GM21367 (cell line): ENCODE results near the gene NCAM1.

ENCODE experiments used
- ATAC-seq: cut with Tn5 transposase; IDR thresholded peaks from one replicate; pipeline ENCODE4 v1.9.1; 2021; ENCODE audit not compliant: unreplicated experiment

The NCAM1 gene

DNA sequence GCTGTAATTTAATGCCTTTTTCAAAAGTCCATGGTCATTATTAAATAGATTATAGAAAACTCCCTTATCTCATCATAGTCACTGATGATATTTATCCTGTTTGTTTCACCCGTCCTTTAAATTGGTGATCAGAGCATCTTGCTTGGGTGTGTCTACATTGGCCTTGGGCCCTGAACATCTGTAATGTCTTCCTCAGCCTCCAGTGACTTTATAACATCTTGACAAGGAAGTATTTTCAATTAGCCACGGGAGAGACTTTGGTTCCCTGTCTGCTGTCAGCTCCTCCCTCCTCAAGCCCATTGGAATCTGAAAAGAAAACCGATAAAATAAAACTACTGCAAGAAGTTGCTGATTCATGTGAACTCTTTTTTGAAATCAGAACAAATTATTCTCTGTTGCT lies 236.2 kb downstream of the NCAM1 start:
- ATAC-seq, result no peak

DNA sequence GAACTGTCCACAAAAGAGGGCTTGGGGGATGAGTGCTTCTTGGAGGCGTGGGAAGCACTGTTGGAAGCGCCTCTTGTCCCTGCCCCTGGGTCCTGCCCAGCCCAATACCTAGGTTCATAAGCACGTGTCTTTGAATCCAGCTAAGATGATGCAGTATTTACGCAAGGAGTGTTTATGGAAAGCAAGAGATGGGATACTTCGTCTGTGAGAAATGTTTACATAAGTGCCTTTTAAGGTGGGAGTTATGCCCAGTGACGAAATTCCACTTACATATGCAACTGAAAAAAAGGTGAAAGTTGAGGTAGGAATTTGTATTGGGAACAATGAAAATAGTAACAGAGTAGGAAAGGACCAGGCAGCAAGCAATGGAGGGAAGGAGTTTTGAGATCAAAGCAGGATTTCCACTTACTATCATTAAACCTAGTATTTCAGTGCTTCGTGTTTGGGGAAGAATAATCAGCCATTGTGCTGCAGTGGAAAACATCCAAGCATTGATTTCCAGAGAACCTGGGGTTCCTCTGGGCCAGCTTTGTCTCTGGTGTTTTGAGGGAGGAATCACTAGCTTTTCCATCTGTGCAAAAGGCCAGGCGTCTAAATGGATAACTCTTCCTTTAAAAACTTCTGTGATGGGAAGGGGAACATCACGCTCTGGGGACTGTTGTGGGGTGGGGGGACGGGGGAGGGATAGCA lies 237.9 kb downstream of the NCAM1 start:
- no peak for ATAC-seq

DNA sequence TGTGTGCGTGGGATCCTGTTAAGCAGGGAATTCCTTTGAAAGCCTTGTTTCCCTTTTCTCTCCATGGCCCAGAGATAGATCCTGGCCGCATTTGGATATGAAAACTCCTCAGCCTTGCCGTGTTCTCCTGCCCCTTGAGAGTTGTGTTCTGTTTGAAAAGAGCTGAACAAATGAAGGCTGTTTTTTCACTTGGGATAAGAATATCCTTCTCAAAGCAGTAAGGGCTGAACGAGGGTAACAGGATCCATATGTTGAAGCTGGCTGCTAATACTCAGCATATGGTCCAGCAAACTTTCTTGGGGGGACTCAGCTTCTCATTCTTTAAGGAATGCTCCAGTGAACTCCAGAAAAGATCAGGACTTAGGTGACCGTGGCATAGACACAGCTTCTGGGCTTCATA lies 238.6 kb downstream of the NCAM1 start:
- ATAC-seq, result no peak

DNA sequence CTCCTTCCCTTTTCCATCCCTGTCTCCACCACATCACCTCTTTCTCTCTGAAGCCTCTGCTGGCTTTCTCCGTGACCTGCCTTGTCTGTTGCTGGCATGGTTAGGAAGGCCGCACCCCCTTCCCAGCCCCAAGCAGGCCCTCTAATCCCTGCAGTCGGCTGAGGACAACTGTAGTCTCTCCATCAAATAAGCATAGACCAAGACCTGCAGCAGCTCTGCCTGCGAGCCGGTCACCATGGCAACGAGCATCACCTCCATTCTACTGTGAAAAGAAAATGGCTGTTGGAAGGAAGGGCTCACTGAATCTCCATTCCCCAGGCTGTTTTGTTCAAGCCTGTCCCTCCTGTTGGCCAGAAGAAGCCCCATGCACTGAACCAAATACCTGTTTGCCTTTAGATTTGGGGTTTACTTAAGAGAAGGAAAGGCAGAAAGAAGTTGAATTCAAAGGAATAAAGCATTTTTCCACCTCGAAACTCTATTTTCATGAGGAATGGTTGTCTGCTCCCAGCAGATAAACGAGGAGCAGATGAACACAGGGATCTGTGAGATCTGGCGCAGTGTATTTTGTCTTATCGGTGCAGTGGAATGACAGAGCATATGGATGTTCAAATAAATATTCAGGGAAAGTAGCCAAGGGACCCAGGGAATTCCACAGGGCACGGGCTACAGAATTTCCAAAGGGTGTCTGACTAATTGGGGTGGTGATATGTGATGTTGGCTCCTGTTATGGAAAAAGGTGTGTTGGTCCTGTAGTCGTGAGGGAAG lies 240.0 kb downstream of the NCAM1 start:
- ATAC-seq, result no peak

DNA sequence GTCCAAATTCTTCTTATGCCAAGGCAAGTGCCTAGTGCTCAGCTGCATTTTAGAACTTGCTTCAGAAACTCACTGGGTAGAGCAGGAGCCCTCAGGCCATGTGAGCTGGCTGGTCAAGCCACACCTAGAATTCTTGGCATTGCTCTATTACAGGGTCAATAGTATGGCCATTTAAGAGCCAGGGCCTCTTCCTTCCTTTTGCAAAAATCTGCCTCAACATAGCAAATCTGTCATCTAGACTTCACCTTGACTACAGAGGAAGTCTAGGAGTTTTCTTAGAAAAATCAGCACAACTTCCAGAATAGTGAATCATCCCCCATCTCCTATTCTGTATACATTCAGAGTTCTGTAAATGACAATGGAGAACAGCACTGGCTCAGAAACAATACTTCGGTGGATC lies 241.2 kb downstream of the NCAM1 start:
- no peak for ATAC-seq

DNA sequence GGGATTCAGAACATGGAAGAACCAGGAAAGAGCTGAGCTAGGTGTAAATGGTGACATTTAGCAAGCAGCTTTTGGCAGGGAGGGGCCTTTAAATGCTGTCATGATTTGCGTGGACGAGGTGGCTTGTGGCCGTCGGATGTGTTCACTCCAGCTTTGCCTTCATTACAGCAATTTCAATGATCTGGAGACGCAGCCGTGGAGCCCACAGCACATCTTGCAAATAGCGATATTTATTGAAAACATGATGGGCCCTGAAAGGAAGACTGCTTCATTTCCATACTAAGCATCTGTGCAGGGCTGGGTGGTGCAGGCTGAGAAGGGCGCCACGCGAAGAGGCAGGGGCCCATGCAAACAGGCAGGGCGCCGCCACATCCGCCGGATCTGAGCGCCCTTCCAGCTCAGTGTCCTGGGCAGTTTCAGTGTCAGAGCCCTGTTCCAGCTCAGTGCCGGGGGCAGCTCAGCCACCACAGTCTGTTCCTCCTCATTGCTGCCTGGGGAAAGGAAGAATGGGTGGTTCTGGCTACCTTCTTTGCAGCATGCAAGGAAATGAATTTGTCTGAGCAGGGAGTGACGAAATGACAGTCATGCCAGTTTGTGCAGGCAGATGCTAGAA lies 242.0 kb downstream of the NCAM1 start:
- ATAC-seq, result no peak

DNA sequence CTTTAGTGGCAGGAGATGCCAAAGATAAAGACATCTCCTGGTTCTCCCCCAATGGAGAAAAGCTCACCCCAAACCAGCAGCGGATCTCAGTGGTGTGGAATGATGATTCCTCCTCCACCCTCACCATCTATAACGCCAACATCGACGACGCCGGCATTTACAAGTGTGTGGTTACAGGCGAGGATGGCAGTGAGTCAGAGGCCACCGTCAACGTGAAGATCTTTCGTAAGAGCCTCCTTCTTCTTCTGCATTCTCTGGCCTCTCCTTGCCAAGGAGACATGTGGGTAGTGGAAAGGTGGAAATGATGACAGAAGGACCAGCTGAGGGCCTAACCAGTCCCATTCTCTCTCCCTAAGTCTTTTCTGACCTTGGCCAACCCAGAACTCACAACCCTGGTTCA lies 243.1 kb downstream of the NCAM1 start:
- no peak for ATAC-seq

DNA sequence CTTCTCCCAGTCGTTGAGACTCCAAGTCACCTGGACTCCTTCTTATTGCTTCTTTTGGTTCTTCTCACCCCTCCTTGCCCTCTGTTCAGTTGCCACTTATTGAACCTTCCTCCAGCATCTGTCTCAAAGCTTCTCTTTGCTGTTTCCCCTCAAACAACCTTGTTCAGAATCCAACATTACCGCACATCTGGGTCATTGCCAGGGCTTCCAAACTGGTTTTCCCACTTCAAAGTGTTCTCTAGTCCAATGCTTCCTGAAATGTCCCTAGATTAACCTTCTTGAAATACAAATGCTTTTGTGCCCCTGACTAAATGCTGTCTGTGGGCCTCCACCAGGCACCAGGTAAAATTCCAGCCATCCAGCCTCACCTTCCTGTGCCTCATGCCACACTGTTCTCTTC lies 252.3 kb downstream of the NCAM1 start:
- ATAC-seq, result no peak

DNA sequence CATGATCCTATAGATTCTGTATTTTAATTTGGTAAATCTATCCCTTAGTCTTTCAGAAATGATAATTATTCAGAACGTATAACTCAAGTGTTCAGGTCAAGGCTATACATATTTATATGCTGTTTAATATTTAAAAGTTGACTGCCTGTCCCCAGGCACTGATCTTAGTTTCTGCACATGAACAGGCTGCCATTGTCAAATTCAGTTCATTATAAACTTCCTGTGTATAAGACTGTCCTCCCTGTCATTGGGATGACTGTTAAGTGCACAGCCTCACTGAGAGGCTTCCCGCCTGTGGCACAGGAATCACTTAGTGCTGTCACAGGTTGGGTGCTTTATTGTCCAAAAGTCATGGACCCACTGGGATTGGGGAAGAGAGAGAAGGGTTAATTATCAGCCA lies 261.0 kb downstream of the NCAM1 start:
- no peak for ATAC-seq

DNA sequence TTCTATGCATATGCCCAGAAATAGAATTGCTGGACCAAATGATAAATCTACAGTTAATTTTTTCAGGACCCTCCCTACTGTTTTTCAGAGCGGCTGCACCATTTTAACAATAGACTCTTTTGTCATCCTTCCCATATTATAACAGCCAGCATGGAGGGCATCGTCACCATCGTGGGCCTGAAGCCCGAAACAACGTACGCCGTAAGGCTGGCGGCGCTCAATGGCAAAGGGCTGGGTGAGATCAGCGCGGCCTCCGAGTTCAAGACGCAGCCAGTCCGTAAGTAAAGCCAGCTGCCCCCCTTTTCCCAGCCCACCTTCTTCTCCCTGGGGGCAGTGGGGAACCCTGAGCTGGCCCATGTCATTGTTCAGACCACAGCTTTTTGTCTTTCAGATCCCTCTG lies 273.7 kb downstream of the NCAM1 start:
- no peak for ATAC-seq

DNA sequence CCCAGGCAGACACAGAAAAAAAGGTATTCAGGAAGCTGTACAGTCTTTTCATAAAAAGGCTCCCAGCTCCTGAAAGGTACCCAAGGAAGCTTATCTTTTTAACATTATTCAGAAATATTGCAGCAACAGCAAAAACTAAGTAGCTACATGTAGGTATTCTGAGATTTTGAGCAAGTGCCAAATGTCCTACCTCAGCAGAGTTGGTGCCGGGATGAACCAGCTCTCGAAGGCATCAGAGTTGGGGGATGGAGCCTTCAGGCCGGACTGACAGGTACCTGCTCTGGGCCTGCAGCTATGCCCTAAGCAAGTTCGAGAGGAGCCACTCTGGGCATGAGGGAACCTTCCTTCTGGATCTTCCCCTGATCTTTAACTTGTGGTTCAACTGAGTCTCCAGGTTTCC lies 276.0 kb downstream of the NCAM1 start:
- ATAC-seq, result no peak

DNA sequence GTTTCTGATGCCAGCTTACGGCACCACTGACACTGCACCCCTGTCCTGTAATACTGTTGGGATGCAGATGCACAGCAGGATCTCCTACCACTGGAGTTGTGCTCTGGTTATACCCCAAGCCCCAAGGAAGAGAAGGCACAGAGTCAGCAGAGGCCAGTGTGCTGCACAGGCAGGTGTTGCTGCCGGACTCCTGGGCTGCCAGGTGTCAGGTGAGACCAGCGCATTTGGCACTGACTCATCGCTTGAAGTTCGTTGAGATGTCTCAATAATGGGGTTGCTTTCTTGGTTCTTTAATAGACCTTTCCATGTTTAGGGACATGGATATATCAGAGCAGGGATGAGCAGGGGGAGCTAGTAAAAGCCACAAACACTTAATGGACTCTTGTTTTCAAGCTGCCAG lies 277.5 kb downstream of the NCAM1 start:
- no peak for ATAC-seq

DNA sequence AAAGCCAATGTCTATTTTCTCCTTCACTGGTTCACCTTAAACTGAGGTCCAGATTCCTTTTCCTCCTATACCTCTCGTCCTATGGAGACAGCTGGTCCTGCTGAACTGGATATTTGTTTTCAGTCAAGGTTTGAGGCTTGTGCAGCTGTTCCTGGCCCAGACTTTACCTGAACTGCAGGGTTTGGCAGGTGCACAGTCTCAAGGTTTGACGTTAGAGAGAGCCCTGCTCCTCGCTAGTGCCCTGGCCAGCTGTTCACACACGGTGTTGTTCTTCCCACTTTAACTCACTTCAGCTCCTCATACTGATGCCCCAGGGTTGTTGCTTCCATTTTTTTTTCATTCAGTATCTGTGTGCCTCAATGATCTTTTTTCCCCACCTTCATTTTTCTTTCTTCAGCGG lies 279.2 kb downstream of the NCAM1 start:
- no peak for ATAC-seq

DNA sequence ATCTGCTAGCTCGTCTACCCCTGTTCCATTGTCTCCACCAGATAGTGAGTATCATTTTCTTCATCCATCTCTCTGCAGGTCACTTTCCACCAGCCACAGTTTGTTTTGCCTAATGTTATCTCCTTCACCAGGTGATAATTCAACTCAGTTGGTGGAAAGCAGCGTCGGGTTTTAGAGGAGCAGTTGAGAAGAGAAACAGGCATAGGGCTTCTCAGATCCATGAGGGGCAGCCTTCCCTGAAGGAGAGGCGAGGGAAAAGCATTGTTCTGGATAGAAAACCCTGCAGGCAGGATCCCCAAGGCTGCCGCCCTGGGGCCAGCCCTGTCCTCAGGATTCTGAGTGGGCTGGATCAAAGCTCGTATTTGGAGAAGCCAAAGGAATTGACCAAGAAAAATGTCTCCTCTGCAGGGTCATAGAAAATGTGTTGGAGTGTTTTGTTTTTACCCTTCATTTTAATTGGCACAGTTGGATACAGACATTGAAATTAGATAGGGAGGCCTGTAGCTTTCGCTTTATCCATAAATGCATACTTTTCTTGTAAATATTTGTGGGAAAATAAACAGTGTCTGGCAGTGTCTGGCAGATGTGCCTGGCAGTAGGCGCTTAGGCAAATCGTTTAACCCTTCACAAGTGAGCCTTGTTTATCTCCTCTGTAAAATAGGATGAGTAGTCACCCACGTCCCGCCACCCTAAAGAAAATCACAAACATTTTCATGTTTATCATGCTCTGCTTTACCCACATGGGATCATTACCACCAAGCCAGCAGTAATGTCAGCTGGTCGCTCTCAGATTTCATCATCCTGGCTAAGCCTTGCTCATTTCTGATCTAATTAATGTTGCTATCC lies 279.8 kb downstream of the NCAM1 start:
- no peak for ATAC-seq

DNA sequence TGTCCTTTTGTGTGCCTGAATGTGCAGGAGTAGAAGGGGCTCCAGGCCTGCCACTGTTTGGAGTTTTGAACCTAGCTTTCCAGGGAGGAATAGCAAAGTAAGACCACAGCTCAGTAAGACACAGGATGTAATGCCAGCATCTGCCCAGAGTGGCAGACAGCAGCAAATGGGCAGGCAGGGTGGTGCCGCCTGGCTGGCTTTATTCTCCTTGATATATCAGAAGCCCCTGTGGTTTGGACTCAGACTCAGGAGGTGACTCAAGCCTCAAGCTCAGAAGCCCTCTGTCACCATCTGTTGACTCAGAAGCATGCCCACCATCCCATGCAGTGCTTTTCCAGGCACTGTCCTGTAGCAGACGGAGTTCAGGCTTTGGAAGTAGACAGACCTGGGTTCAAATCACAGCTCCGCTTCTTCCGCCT lies 280.4 kb downstream of the NCAM1 start:
- no peak for ATAC-seq

DNA sequence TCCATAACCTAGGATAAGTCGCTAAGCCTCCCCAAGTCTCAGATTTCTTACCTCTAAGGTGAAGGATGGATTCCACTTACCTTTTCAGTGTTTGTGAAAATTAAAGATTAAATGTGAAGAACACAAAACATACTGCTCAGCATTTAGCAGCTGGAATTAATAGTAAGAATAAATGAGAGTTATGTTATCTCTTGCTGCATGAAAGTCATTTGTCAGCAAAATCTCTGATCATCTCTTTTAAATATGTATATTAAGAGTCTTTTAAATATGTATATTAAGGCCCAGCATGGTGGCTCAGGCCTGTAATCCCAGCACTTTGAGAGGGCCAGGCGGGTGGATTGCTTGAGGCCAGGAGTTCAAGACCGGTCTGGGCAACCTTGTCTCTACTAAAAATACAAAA lies 280.8 kb downstream of the NCAM1 start:
- no peak for ATAC-seq

DNA sequence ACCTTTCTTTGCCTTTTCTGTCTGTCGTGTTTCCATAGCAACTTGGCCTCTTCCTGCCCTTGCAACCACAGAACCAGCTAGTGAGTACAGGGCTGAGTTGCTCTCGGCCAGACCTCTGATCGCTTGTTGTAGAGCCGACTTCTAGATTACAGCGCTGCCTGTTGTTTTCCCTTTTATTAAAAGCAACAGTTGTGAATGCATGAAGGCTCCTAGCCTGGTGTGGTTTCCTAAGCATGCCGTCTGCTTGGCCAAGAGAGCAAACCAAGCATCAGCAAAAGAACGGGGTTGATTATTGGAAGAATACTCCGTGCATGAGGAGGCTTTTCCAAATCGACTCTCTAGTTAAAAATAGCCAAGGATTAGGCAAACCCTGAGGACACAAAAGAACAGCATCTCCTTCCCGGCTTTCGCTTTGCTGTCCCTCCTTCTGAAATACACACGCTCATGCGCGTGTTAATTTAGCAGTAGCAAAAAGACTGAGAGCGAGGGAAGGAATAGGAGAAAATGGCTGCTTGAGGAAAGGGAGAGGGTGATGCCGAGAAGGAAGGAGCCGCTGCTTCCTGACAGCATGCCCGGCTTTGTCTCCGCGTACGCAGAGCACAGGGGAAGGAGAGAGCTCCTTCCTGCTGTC lies 281.7 kb downstream of the NCAM1 start:
- ATAC-seq, result no peak

DNA sequence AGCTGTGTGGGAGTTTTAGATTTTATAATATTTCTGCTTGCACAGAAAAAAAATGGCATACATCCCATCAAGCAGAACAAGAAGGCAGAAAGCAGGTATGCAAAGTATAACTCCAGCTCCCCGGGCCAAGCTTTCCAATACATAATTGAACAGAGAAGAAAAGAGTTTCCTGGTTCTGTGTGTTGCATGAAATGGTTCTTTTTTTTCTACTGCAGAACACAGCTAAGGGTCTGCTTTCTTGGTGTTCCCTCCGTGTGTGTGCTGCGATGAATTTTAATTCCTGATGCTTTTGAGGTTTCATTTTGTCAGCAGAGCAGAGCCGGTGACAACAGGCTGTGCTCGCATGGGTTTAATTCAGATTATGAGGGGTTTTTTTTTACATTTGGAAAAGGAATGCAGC lies 282.5 kb downstream of the NCAM1 start:
- no peak for ATAC-seq

DNA sequence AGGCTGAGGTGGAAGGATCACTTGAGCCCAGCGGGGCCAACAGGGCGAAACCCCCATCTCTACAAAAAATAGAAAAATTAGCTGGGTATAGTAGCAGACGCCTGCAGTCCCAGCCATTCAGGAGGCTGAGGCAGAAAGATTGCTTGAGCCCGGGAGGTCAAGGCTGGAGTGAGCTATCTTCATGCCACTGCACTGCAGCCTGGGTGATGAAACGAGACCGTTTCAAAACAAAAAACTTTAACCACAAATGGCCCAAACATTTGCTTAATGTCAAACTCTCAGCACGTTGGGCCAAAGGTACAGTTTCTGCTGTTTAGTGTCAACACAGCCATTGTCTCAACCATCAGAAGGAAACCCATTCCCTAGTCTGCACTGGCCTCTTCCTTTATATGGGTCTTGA lies 284.0 kb downstream of the NCAM1 start:
- no peak for ATAC-seq

DNA sequence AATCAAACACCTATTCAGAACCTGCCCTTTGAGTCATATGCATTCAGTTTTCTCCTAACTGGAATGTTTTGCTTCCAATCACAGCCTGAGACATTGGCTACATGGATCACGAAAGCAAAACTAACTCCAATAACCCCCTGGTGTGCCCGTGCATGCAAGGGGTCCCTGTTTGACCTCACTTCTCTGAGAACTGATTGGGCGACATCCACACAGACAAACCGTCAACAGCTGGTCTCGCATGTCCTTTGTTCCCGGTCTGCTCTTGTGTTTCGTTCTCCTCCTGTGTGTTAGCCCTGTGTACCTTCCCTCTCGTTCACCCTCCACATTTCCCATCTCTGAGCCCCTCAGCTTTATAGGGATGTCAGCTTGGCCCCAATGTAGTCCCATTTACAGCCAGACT lies 286.0 kb downstream of the NCAM1 start:
- ATAC-seq, result no peak

DNA sequence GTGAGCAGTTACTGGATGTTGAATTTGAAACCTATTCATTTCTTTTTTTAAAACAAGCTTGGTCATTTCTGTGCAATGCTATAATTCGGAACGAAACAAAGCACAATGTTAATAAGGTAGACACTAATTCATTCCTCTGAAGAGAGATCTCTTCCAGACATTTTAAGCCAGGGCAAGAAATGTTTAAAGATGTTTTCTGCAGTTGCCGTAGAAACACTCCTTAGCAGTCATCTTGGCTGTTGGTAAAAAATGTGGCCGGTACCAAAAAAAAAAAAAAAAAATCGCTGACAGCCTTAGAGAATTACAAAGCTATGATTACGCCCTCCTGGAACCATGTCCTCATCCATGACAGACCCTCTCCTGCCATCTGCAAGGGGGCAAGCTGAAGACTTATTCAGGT lies 286.7 kb downstream of the NCAM1 start:
- no peak for ATAC-seq
